GM12878 (cell line): ENCODE measurements around the gene RUFY2. TPM values are rescaled to one million over a fixed set of nuclear protein-coding genes. Genes with fewer than 3 reads are reported as not detected.

Source experiments
- ATAC-seq: fragments of 200-7000 bp; cut with Tn5 transposase; 3 replicates; pipeline ENCODE4 v1.9.1; 2020; ENCODE audit warnings: mild to moderate bottlenecking, moderate library complexity
- BruUV-seq: library from RNA; stranded (reverse); fragments of 400-500 nt; replicated peaks from 2 replicates; lab custom pipeline; 2021; lab: Mats Ljungman, UMichigan
- CTCF ChIA-PET: fragments of 300-600 bp; sonication (Branson Sonifier 250); formaldehyde crosslinking; extraction: SDS; loops from one replicate; lab custom pipeline; 2021; ENCODE audit warnings: inconsistent platforms; lab: Yijun Ruan, JAX
- POLR2A ChIA-PET: fragments of 350-600 bp; formaldehyde crosslinking; extraction: SDS; loops from one replicate; lab custom pipeline; 2021; ENCODE audit warnings: inconsistent platforms; lab: Charles Lee
- RAD21 ChIA-PET: fragments of 300-600 bp; sonication (Branson Sonifier 250); formaldehyde crosslinking; loops from one replicate; lab custom pipeline; 2023; ENCODE audit warnings: antibody characterized with exemption; ENCODE audit not compliant: unreplicated experiment; lab: Charles Lee
- SMC1A ChIA-PET: fragments of 300-600 bp; sonication (Branson Sonifier 250); formaldehyde crosslinking; loops from one replicate; lab custom pipeline; 2023; ENCODE audit not compliant: unreplicated experiment, uncharacterized antibody; lab: Charles Lee
- DNase-seq: peaks from one replicate; pipeline ENCODE4 v3.0.0-alpha.2; 2011; ENCODE audit warnings: low read depth, low spot score
- FAIRE-seq: peaks from 3 replicates; lab custom pipeline; 2011; peaks lifted over from hg19 to GRCh38; lab: Jason Lieb, UNC
- H2AFZ ChIP-seq: 2 replicates; pipeline ENCODE4 v1.6.0; 2011; ENCODE audit warnings: low read depth, low read length, control low read depth; ENCODE audit not compliant: control insufficient read depth
- H3K27ac ChIP-seq: 2 replicates; pipeline ENCODE4 v1.5.1; 2011; ENCODE audit warnings: control low read depth; ENCODE audit not compliant: control insufficient read depth, insufficient read depth
- H3K27me3 ChIP-seq, 2 experiments: replicated peaks in 1 of 2; 2 replicates each; pipeline versions ENCODE4 v1.6.0 to v1.6.1; 2011; ENCODE audit warnings: low read length in 1 of 2; ENCODE audit not compliant: control insufficient read depth in 2 of 2, insufficient read depth in 2 of 2
- H3K36me3 ChIP-seq, 2 experiments: 2 replicates each; pipeline ENCODE4 v1.5.1; 2011; ENCODE audit warnings: low read length in 1 of 2; ENCODE audit not compliant: control insufficient read depth in 2 of 2, insufficient read depth in 2 of 2
- H3K4me1 ChIP-seq: 2 replicates; pipeline ENCODE4 v1.6.1; 2011; ENCODE audit warnings: mild to moderate bottlenecking, low read length, moderate library complexity, mixed read lengths; ENCODE audit not compliant: control insufficient read depth, insufficient read depth
- H3K4me2 ChIP-seq: 2 replicates; pipeline ENCODE4 v1.6.0; 2011; ENCODE audit warnings: control low read depth; ENCODE audit not compliant: control insufficient read depth, insufficient read depth
- H3K4me3 ChIP-seq: fragments of 200-600 bp; sonication (generic); 2 replicates; pipeline ENCODE4 v1.5.1; 2016
- H3K79me2 ChIP-seq: 2 replicates; pipeline ENCODE4 v1.6.0; 2011; ENCODE audit warnings: low read length; ENCODE audit not compliant: control insufficient read depth, insufficient read depth
- H3K9ac ChIP-seq: 2 replicates; pipeline ENCODE4 v1.8.0; 2011; ENCODE audit warnings: low read length, control low read depth, mixed read lengths; ENCODE audit not compliant: control insufficient read depth, insufficient read depth
- H3K9me3 ChIP-seq: replicated peaks from 3 replicates; pipeline ENCODE4 v1.5.1; 2011; ENCODE audit warnings: mild to moderate bottlenecking, low read length; ENCODE audit not compliant: control insufficient read depth, insufficient read depth
- H4K20me1 ChIP-seq: 2 replicates; pipeline ENCODE4 v1.6.0; 2011; ENCODE audit not compliant: control insufficient read depth, insufficient read depth
- ASH2L ChIP-seq: fragments of 300-600, 200-600 bp; sonication (generic); IDR thresholded peaks from 2 replicates; pipeline ENCODE4 v1.6.1; 2017; ENCODE audit warnings: low read depth, mild to moderate bottlenecking, borderline replicate concordance
- CREB1 ChIP-seq: IDR thresholded peaks from 2 replicates; pipeline ENCODE4 v1.6.1; 2012; ENCODE audit warnings: low read depth, mild to moderate bottlenecking, inconsistent platforms
- CUX1 ChIP-seq: IDR thresholded peaks from 2 replicates; pipeline ENCODE4 v1.6.1; 2012; ENCODE audit warnings: improper control_type of control experiment, low read depth, low read length; ENCODE audit not compliant: insufficient replicate concordance
- HDGF ChIP-seq: fragments of 450-650 bp; IDR thresholded peaks from 2 replicates; pipeline ENCODE4 v1.6.1; 2016; ENCODE audit warnings: antibody characterized with exemption
- IKZF1 ChIP-seq: fragments of 450-650 bp; conservative IDR thresholded peaks from 2 replicates; pipeline ENCODE4 v1.6.1; 2017; ENCODE audit warnings: antibody characterized with exemption, mild to moderate bottlenecking
- KLF5 ChIP-seq: fragments of 450-650 bp; IDR thresholded peaks from 2 replicates; pipeline ENCODE4 v1.6.1; 2014; ENCODE audit warnings: mild to moderate bottlenecking; ENCODE audit not compliant: partially characterized antibody
- LARP7 ChIP-seq: fragments of 450-650 bp; IDR thresholded peaks from 2 replicates; pipeline ENCODE4 v1.6.1; 2017; ENCODE audit warnings: mild to moderate bottlenecking
- MEF2A ChIP-seq: IDR thresholded peaks from 2 replicates; pipeline ENCODE4 v1.6.1; 2011; ENCODE audit warnings: low read depth, mild to moderate bottlenecking, low read length, moderate library complexity; ENCODE audit not compliant: insufficient read depth
- PAX5 ChIP-seq: IDR thresholded peaks from 2 replicates; pipeline ENCODE4 v1.6.1; 2011; ENCODE audit warnings: low read depth, low read length, borderline replicate concordance
- POLR2A ChIP-seq: IDR thresholded peaks from 2 replicates; pipeline ENCODE4 v1.6.1; 2011; ENCODE audit warnings: low read depth, mild to moderate bottlenecking, low read length
- RCOR1 ChIP-seq: conservative IDR thresholded peaks from 2 replicates; pipeline ENCODE4 v1.6.1; 2012; ENCODE audit warnings: low read depth, low read length, improper control_type of control experiment
- RELB ChIP-seq: fragments of 450-650 bp; IDR thresholded peaks from 2 replicates; pipeline ENCODE4 v1.6.1; 2017; ENCODE audit warnings: low read depth, mild to moderate bottlenecking, moderate library complexity
- SPI1 ChIP-seq: IDR thresholded peaks from 2 replicates; pipeline ENCODE4 v1.6.1; 2011; ENCODE audit warnings: low read depth, mild to moderate bottlenecking, low read length, moderate library complexity, borderline replicate concordance; ENCODE audit not compliant: insufficient read depth
- STAT1 ChIP-seq: fragments of 450-650 bp; conservative IDR thresholded peaks from 2 replicates; pipeline ENCODE4 v1.6.1; 2014; ENCODE audit warnings: antibody characterized with exemption, mild to moderate bottlenecking
- TCF12 ChIP-seq: IDR thresholded peaks from 2 replicates; pipeline ENCODE4 v1.6.1; 2011; ENCODE audit warnings: low read depth, mild to moderate bottlenecking, low read length
- TCF3 ChIP-seq: IDR thresholded peaks from 2 replicates; pipeline ENCODE4 v1.6.1; 2012; ENCODE audit warnings: low read depth, mild to moderate bottlenecking, low read length, borderline replicate concordance; ENCODE audit not compliant: insufficient read depth
- ZNF207 ChIP-seq: fragments of 450-650 bp; IDR thresholded peaks from 2 replicates; pipeline ENCODE4 v1.6.1; 2014; ENCODE audit warnings: antibody characterized with exemption, mild to moderate bottlenecking, borderline replicate concordance
- ZNF622 ChIP-seq: fragments of 450-650 bp; IDR thresholded peaks from 2 replicates; pipeline ENCODE4 v1.6.1; 2017; ENCODE audit warnings: mild to moderate bottlenecking, inconsistent platforms
- WGBS: methylation state at CpG from one replicate; pipeline ENCODE4 v1.1.6; 2016; ENCODE audit warnings: low lambda C conversion rate; ENCODE audit not compliant: insufficient replicate concordance, insufficient coverage; ENCODE audit errors: missing lambda C conversion rate; 5-methylcytosine and 5-hydroxymethylcytosine counted together
- in situ Hi-C: fragments of 300-500 bp; cut with MboI; formaldehyde crosslinking; loops from 9 replicates; pipeline ENCODE4 v1.14.3; 2018; ENCODE audit warnings: mixed read lengths
- intact Hi-C: fragments of 100-400 bp; cut with micrococcal nuclease; formaldehyde crosslinking; loops from one replicate; pipeline ENCODE4 v1.14.2; 2022; ENCODE audit not compliant: unreplicated experiment
- polyA plus RNA-seq, 11 experiments: library from polyadenylated mRNA; depleted of rRNA in 4 of 11; unstranded in 6 of 11; stranded (reverse) in 5 of 11; fragments of >200 nt; fragmentation: Nextera tagmentation in 4 of 11; fragmentation: Illumina TruSeq in 1 of 11; extraction: Ambion mirVana in 4 of 11; extraction: Trizol in 1 of 11; gene quantifications; 1 replicate in 1 of 11; 2 replicates in 10 of 11; pipeline versions ENCODE4 v1.2.1 to v1.2.3, GENCODE V29; 2011 to 2016; ENCODE audit warnings: inconsistent platforms in 2 of 11, missing spikeins in 2 of 11, low read depth in 1 of 11
- total RNA-seq, 4 experiments: library from RNA; depleted of rRNA in 3 of 4; stranded (reverse); fragments of >200 nt in 3 of 4; fragmentation: Illumina TruSeq in 1 of 4; extraction: Trizol in 1 of 4; gene quantifications; 2 replicates each; pipeline versions ENCODE4 v1.2.1 to v1.2.3, GENCODE V29; 2013 to 2021

Gene RUFY2
- total and polyA plus RNA-seq, 10 of the 15 experiments (the other 5 are each of a cell fraction or from before 2014, with no cell fraction given): 1.7 to 8.4 (median 5.8) TPM

GRCh38 chr10:68406111-68406814, 814 bp downstream of the RUFY2 start:
- Histone ChIP-seq H2AFZ (peak overlapping the region; percentile 91), H3K4me2 (peak overlapping the region; percentile 66), H3K79me2 (peaks cover 29% of the 10 kb centered on the region), H4K20me1 (no peaks in the 10 kb centered on the region), H3K27ac (peak overlapping the region; percentile 85), H3K9me3 (no peaks in the 10 kb centered on the region), H3K36me3 (no peaks in the 10 kb centered on the region), H3K4me1 (no peaks in the 10 kb centered on the region), H3K4me3 (peak overlapping the region; percentile 79), H3K9ac (peak overlapping the region; percentile 91), H3K27me3 (no peaks in the 10 kb centered on the region)
- ChIA-PET SMC1A (interaction anchor here (0.6 kb wide), 1 partner anchor 8 kb away, joined by 3 read pairs; no protein-coding TSS in a partner anchor), POLR2A (interaction anchor here (0.6 kb wide), 1 partner anchor 315 kb away, joined by 3 read pairs; the partner anchor contains the start of gene CCAR1), RAD21 (no interaction called here), CTCF (interaction anchor here (0.6 to 1.5 kb wide), 10 partner anchors 8 to 491 kb away, joined by 3 to 7 read pairs (median 4); no protein-coding TSS in a partner anchor)
- in situ Hi-C loops (no loop called here), intact Hi-C loops (no loop called here)
- WGBS: under 1% methylated on average over 32 of the region's 38 CpGs
- ATAC-seq: peak; percentile 77
- DNase-seq: no peak
- FAIRE-seq: no peak
- TSS peak; percentile 72 for BruUV-seq
- TF ChIP-seq PAX5 (peak; percentile 28; the same call in 1 of the 2 replicates), KLF5 (no peak), RCOR1 (no peak), LARP7 (peak; percentile 19; the same call in 1 of the 2 replicates), HDGF (0 out of 2 replicates have a peak, but pooled peaks have one; percentile 72), TCF3 (0 out of 2 replicates have a peak, but pooled peaks have one; percentile 27), ZNF207 (no peak), TCF12 (peak; percentile 64; the same call in 1 of the 2 replicates), MEF2A (no peak), ASH2L (no peak), STAT1 (no peak), POLR2A (no peak), CUX1 (no peak), IKZF1 (peak; percentile 8; the same call in 1 of the 2 replicates), SPI1 (no peak), RELB (0 out of 2 replicates have a peak, but pooled peaks have one; percentile 11), CREB1 (0 out of 2 replicates have a peak, but pooled peaks have one; percentile 22), ZNF622 (no peak)
